DMS153 (cell line): ENCODE measurements around the gene GSK3B.
A peak's percentile ranks its signal among the peaks of the same experiment; 100 is the strongest.

Experiments used
- DNase-seq: peaks from one replicate; lab custom pipeline; 2025; lab: John Stamatoyannopoulos, UW

Gene GSK3B

DNA sequence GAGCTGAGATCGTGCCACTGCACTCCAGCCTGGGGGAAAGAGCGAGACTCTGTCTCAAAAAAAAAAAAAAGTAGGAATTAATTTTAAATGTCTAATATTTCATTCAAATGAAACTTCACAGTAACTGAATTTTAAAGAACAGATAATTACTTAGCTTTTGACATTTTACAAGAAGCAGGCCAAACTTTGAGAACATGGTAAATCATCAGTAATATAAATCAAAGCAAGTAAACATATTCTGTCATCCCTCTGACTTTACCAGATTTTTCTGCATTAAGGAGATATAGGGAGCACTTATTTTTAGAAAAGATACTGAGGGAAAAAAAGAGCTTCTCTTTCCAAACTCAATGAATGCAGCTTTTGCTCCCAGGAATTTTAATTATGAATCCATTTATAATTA is 275.3 kb downstream of the GSK3B start:
- DNase-seq = no peak

DNA sequence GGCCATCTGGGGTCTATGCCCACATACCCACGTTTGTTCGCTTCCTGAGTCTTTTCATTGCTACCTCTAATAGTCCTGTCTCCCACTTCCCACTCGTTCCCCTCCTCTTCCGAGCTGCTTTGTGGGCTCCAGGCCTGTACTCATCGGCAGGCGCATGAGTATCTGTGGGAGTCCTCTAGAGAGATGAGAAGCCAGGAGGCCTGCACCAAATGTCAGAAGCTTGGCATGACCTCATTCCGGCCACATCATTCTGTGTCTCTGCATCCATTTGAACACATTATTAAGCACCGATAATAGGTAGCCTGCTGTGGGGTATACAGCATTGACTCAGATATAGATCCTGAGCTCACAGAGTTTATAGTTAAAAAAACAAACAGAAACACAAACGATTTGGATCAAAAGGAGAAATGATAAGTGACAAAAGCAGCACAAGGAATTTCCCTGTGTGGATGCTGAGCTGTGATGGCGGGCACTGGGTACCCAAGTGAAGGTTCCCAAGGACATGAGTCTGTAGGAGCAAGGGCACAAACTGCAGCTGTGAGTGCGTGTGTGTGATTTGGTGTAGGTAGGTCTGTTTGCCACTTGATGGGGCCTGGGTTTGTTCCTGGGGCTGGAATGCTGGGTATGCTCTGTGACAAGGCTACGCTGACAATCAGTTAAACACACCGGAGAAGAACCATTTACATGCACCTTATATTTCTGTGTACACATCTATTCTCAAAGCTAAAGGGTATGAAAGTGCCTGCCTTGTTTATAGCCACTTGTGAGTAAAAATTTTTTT is 276.5 kb downstream of the GSK3B start:
- no peak for DNase-seq

DNA sequence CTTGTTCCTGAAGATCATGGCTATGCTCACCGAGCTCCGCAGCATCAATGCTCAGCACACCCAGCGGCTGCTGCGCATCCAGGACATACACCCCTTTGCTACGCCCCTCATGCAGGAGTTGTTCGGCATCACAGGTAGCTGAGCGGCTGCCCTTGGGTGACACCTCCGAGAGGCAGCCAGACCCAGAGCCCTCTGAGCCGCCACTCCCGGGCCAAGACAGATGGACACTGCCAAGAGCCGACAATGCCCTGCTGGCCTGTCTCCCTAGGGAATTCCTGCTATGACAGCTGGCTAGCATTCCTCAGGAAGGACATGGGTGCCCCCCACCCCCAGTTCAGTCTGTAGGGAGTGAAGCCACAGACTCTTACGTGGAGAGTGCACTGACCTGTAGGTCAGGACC is 277.2 kb downstream of the GSK3B start:
- DNase-seq = no peak

DNA sequence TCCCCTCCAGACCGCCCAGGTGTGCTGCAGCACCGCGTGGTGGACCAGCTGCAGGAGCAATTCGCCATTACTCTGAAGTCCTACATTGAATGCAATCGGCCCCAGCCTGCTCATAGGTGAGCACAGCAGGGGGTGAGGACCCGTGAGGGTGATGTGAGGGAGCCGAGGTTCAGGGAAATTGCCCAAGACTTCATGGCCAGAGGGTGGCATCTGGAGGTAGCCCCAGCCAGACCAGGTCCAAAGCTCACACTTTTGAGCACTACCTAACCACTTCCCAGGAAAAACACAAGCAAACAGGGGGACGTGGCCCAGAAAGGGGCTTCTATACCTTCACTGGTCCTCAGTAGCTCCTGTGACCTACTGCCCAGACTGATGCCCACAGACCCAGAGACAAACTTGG is 278.5 kb downstream of the GSK3B start:
- DNase-seq = no peak

DNA sequence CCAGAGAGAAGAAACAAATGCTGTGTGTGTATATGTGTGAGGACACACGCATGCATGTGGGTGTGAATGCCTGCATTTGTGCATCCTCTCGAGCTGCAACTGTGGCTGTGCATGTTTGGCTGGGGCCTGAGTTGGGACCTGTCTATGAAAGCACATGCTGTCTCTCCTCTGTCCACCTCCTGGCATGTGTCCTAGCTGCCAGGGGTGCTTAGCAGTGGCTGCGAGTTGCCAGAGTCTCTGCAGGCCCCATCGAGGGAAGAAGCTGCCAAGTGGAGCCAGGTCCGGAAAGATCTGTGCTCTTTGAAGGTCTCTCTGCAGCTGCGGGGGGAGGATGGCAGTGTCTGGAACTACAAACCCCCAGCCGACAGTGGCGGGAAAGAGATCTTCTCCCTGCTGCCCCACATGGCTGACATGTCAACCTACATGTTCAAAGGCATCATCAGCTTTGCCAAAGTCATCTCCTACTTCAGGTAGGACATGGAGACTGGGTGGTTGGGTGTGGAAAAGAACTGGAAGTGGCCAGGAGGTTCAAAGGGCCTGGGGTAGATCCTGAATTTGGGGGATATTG is 281.7 kb downstream of the GSK3B start:
- no peak for DNase-seq

DNA sequence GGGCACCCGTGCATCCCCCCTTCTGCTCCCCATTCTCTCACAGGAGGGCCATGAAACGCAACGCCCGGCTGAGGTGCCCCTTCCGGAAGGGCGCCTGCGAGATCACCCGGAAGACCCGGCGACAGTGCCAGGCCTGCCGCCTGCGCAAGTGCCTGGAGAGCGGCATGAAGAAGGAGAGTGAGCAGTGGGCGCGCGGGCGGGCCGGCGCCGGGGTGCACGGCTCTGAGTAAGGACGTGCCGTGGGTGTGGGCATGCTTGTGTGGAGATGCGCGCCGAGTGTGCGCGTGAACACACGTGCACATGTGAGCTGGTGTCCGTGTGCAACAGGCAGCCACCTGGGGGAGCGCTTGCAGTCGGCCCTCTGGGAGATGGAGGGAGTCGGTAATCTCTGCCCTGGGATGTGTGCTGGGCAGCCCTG is 284.2 kb downstream of the GSK3B start:
- DNase-seq = peak; percentile 47

DNA sequence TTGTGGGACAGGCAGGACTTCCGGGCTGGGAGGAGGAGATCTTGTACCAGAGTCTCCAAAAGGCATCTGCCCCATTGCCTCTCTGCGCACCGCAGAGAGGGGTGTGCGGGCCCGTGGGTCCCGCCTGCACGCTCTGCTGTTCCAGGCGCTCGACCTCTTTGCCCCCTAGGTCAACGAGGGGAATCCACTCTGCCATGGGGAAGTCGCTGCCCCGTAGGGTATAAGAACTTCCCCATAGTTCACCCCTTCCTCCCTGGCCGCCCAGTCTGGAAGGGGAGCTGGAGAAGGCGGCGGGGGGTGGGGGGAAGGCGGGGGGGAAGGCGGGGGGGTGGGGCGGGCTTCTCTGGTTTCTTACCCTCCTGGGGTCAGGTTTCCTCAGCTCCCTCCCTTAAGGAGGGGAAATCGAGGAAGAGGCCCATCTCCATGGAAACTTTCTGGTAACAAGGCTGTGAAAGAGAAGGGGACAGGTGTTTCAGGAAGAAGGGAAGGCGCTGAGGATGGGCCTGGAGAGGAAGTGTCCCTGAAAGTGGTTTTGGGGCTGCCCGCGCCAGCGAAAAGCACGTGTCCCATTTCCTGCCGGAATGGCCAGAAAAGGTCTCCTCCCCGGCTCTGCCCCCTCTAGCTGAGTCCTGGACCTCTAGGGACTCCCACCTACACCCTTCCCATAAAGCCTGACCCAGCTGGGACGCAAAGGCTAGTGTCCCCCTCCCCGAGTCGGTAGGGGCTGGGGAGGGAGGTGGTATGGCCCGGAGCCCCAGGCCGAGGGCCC is 284.8 kb downstream of the GSK3B start:
- no peak for DNase-seq

DNA sequence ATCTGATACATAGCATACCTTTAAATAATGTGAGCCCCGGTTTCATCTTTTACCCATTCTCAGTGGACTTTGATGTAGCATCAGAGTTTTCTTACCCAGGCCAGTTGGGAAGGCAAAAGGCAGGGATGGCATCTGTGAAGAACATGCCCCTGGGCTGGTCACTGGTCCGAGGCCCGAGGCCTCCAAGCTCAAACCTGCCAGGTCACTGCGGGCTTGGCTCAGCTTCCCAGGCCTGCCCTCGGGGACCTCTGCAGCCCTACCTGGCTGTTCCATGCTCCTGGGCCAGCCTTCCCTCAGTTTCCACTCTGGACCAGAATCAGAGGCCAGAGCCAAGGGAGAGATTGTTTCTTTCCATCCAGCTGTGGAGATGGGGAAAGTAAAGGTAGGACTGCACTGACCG is 285.4 kb downstream of the GSK3B start:
- DNase-seq = no peak

DNA sequence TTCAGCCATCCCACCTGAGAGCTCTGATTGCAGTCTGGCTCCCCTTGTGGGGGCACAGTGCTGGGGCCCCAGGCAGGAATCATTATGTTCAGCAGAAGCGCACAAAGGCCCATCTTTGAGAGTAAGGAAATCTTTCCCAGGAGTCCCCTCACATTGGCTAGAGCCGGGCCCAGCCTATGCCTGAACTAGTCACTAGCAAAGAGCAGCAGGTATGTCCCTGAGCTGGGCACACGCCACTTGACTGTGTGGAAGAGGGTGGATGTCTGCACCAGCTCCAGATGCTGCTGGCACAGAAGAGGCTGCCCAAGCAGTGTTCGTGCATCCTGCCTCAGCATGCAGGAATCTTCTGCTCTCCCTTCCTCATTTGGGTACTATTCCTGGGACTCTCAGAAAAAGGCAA is 286.0 kb downstream of the GSK3B start:
- DNase-seq = no peak

DNA sequence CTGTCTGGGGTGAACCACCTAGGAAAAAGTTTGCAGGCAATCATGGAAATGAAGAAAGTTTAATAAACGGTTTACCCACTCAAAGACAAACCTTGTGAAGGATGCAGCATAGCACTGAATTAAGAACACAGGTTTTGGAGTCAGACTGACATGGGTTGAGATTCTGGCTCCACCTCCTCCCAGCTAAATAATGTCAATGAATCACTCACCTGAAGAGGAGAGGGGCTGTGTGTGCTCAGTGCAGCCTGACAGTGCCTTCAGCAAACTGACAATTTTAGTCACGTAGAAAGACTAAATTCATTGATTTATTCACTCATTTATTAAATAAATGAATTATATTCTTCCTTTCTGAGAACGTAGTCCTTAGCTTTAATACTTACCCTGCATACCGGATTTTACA is 293.4 kb downstream of the GSK3B start:
- no peak for DNase-seq

DNA sequence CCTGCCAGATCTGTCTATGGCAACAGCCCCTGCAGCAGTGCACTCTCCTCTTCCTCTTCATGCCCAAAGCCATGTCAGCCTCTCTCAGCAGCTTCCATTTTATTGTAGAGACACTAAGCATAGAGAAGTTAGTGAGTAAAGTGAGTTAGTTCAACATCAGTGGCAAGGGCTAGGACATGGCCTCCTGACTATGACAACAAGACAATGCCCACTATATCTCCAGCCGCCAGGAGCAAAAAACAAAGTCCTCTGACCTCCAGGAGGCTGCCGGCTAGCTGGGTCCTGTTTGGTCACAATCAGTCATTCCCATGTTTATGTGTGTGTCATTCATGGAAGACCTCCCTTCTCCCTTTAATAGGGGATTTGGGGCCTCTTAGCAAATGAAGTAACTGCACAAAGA is 297.5 kb downstream of the GSK3B start:
- DNase-seq = no peak

DNA sequence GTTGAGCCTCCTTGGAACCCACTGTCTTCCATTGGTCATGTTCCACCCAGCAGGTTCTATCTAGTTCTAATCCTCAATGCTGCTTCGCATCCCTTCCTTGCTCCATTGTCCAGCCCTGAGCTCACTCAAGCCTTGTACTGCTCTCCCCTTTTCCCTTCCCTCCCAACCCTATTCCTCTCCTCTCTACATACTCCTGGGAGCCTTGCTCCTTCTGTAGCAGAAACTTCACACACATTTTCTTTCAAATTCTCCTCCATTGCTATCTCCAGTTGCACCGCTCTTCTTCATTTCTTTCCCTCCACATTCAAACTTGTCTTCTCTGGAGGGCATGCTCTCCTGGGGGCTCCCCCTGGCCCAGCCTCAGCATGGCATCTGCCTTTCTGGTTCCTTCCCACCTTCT is 297.9 kb downstream of the GSK3B start:
- no peak for DNase-seq

DNA sequence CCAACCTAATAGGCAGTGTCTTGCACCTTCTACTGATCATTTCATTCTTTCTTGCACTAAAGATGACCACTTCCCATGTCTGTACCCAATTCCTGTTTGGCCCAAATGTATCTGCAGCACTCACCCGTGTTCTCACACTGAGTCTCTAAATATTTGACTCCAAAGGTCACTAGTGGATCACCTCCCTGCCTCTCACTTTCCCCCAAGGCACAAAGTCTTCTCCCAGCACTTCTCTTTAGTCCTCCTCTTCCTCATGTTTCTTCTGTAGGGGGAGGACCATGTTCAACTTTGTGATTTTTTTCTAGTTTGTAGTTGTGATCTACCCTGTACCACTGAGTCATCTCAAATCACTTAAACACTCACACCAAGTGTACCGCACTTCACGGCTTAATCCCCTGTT is 298.4 kb downstream of the GSK3B start:
- no peak for DNase-seq

DNA sequence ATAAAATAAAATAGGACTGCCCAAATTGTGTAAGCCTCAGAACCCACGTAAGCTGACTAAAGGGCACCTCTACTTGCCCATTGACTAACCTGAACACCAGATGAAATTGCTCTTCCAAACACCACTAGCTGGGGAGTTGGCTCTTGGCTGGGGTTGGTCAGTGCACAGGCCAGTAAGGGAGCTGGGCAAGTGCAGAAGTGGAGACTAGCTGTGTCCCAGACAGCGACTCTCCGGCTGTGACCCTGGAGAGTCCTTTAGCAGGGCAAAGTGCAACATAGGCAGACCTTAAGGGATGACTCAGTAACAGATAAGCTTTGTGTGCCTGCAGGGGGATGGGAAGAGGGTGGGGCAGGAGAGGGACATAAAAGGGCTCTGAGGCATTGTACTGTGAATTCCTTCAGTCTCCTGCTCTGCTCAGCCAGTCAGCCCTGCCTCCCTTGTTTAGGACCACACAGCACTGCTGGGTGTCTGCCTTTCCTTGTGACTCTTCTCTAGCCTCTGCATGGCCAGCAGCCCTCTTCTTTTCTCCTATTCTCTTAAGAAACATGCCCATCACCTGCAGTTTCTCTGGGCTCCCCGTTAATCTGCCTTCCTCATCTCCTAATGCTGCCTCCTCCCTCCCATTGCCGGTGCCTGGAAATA is 299.2 kb downstream of the GSK3B start:
- no peak for DNase-seq

DNA sequence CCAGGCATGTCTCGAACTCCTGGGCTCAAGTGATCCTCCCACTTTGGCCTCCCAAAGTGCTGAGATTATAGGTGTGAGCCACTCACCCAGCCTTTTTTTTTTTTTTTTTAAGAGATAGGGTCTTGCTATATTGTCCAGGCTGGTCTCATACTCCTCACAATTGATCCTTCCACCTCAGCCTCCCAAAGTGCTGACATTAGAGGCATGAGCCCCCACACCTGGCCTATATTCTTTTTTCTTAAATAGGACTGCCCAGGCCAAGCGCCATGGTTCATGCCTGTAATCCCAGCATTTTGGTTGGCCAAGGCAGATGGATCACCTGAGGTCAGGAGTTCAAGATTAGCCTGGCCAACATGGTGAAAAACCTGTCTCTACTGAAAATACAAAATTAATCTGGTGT is 299.8 kb downstream of the GSK3B start:
- DNase-seq = no peak

DNA sequence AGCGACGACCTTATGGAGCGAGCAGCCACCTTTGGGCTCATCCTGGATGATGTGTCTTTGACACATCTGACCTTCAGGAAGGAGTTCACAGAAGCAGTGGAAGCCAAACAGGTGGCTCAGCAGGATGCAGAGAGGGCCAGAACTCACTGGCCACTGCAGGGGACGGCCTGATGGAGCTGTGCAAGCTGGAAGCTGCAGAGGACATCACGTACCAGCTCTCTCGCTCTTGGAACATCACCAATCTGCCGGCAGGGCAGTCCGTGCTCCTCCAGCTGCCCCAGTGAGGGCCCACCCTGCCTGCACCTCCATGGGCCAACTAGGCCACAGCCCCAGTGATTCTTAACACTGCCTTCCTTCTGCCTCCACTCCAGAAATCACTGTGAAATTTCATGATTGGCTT is 302.0 kb downstream of the GSK3B start:
- no peak for DNase-seq

DNA sequence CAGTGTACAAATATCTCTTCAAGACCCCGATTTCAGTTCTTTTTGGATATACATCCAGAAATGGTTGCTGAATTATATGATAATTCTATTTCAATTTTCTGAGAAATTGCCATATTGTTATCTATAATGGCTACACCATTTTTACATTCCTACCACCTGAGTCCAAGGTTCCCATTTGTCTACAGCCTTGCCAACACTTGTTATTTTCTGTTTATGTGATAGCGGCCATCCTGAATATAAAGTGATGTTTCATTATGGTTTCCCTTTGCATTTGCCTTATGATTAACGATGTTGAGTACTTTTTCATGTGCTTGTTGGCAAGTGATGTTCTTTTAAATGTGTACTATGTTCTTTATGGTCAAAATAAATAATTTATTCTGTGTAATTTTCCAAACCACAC is 303.9 kb downstream of the GSK3B start:
- no peak for DNase-seq

DNA sequence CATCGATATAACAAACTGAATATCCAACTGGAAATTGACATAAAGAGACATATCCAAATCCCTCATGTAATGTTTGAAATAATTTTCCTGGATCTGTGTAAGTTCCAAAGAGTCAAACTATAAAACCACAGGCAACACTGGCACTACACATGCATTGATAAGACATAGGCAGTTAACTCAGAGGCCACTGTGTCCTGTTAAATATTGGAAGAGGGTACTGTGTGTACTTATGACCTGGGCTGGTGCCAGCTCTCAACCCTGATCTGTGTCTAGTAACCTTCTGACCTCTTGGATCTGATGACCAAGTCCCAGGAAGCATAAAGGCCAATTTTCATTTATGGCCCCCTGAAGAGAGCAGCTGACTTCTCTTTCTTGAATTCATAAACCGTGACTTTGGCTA is 307.8 kb downstream of the GSK3B start:
- DNase-seq = no peak

DNA sequence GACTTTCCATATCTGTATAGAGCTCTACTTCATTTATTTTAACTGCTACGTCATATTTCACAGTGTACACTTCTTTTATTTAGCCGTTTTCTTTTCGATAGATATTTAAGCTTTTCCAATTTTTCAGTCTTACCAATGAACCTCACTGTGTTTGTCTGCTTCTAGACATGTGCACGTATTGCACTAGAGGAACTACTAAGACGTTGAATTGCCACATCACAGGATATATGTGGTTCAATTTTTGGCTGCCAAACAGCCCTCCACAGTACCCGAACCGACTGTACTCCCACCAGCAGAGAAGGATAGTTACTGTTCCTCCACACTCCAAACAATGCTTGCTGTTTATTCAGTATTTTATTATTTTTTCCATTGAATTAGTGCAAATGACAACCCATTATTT is 310.4 kb downstream of the GSK3B start:
- no peak for DNase-seq

DNA sequence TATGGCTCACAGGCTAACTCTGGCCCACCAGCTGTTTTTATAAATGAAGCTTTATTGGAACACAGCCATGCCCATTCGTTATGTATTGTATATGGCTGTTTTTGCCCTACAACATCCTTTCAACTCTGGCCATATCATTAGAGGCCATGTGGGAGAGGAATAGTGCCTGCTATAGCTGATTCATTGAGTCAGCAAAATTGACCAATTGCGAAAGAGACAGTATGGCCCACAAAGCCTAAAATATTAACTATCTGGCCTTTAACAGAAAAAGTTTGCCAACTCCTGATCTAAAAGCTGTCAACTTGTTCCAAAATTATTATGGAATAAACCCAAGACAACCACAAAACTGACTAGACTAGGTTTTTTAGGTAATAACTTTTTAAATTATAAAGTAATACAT is 311.0 kb downstream of the GSK3B start:
- DNase-seq = no peak

DNA sequence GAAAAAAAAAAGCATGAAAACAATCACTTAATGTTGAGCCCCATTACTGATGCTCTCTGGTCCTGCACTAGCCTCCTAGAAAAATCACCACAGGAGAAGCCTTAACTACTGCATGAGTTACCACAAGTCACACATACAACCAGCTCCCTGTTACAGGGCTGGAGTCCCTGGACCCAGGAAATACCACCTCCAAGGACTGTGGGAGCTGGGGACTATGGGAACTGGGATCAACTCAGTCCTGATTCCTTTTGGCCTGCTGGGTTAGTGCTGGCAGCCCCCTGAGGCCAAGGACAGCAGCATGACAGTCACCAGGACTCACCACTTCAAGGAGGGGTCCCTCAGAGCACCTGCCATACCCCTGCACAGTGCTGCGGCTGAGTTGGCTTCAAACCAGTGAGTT is 311.8 kb downstream of the GSK3B start:
- no peak for DNase-seq

DNA sequence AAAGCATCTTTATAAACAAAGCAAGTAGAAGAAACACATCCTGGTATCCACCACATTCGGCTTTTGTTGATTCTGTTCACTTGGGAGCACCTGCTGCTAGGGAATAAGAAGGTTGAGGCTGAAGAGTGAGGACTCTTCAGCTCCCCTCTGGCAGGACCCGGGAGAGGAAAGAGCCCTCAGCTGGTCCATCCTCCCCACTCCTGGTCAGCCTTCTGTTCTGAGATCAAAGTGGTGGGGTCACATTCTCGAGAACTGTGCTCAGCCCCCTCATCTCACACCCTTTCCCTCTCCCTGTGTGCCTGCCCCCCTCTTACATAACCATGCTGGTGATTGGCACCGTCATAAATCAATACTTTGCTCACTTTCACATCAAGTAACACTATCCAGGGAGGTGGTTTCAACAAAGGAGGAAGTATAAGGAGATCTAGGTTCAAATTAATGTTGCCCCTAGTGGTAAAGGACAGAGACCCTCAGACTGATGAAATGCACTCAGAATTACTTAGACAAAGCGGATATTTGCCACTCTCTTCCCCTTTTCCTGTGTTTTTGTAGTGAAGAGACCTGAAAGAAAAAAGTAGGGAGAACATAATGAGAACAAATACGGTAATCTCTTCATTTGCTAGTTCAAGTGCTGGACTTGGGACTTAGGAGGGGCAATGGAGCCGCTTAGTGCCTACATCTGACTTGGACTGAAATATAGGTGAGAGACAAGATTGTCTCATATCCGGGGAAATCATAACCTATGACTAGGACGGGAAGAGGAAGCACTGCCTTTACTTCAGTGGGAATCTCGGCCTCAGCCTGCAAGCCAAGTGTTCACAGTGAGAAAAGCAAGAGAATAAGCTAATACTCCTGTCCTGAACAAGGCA is 312.7 kb downstream of the GSK3B start, which contains the start of gene NR1I2:
Gene NR1I2, plus strand, starts transcription at position 772 of the 869 bp plus-strand sequence.
- DNase-seq = no peak
